ENCODE measurements around the gene OR51A2. TPM values are rescaled to one million over a fixed set of nuclear protein-coding genes. Genes with fewer than 3 reads are reported as not detected.

The OR51A2 gene
- total RNA-seq, 3 donors from 2014 or later: not detected

DNA sequence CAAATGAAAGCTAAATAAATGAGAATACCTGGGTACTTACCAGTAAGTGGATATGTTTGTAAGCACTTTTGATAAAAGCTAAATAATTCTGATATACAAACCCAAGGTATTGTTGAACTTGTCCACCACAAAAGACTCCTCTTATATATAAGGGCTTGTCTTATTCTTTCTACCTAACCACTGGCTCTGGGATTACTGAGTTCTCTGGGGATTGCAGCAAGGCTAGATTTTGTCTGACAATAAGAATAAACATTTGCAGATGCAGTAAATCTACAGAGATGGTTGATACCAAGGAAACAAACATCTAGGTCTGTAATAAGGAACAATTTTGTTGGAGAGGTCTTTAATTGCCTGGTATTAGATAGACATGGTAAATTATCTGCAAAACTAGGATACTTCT lies 8.0 kb downstream of the OR51A2 start, which contains the start of gene OR51A4:
Gene OR51A4, minus strand, starts transcription at position 101 of the 400 bp plus-strand sequence. CDS start 505 bp downstream, outside the sequence.
- TF ChIP-seq, protein P1, sequence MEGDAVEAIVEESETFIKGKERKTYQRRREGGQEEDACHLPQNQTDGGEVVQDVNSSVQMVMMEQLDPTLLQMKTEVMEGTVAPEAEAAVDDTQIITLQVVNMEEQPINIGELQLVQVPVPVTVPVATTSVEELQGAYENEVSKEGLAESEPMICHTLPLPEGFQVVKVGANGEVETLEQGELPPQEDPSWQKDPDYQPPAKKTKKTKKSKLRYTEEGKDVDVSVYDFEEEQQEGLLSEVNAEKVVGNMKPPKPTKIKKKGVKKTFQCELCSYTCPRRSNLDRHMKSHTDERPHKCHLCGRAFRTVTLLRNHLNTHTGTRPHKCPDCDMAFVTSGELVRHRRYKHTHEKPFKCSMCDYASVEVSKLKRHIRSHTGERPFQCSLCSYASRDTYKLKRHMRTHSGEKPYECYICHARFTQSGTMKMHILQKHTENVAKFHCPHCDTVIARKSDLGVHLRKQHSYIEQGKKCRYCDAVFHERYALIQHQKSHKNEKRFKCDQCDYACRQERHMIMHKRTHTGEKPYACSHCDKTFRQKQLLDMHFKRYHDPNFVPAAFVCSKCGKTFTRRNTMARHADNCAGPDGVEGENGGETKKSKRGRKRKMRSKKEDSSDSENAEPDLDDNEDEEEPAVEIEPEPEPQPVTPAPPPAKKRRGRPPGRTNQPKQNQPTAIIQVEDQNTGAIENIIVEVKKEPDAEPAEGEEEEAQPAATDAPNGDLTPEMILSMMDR (IDR thresholded peaks at IDR 0.05): no peak
- Histone ChIP-seq H3K4me3 (no peak within 1 kb of the TSS), H3K36me3 (ENCODE audit: low read depth) (no peaks in the 10 kb centered on the region), H3K4me1 (ENCODE audit: low read depth) (no peaks in the 10 kb centered on the region), H3K9me3 (no peaks in the 10 kb centered on the region)
- ATAC-seq (no peak), DNase-seq (no peak)
- intact Hi-C loops (cut with DNase I, micrococcal nuclease): no loop called here

DNA sequence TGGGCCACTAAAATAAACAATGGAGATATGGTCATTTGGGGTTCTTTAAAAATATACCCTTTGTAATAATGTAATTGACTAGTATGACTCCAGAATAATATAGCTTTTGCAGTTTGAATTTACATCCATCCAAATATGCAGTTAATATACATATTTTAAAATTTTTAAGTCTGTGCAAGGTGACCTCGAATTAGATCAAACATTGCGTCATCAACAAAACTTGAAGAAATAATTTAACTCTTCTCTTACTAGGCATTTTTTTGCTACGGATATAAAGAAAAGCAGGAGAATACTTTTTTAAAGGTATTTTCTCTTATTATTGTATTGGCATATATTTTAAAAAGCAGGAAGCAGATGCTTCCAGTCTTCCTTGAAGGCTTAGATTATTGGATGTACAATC lies 18.8 kb downstream of the OR51A2 start:
- no peak for ATAC-seq
- intact Hi-C loops (cut with DNase I, micrococcal nuclease): no loop called here
- no peak overlapping the region for H3K4me3 ChIP-seq

DNA sequence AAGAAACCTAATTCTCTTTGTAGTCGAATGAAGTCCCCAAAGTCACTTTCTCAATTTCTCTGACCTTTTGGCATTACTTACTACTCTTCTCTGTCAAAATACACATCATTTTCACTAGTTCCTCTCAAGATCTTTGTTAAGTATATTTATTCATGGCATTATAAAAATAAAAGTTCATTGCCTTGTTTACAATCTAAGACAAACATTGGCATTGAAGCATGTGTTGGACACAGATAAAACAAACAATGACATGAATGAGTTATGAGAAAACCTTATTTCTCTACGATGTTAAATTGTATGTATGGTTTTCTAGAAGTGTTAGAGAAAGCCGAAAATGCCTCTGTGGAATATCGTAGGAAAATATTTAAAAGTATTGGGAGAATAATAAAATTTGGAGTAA lies 22.8 kb downstream of the OR51A2 start:
- Histone ChIP-seq H3K9me3 (no peaks in the 10 kb centered on the region), H3K36me3 (ENCODE audit: low read depth) (no peaks in the 10 kb centered on the region), H3K4me1 (ENCODE audit: low read depth) (no peaks in the 10 kb centered on the region), H3K4me3 (no peak overlapping the region)
- intact Hi-C loops (cut with DNase I, micrococcal nuclease): no loop called here
- TF ChIP-seq, protein P1 (IDR thresholded peaks at IDR 0.05): no peak
- no peak for DNase-seq
- ATAC-seq: no peak

More for the DNA sequence above, 18.8 kb downstream of the OR51A2 start:
- no peak for DNase-seq
- no peaks in the 10 kb centered on the region for H3K36me3 ChIP-seq (ENCODE audit: low read depth)
- H3K4me1 ChIP-seq (ENCODE audit: low read depth): no peaks in the 10 kb centered on the region
- H3K9me3 ChIP-seq: no peaks in the 10 kb centered on the region
- TF ChIP-seq, protein P1 (IDR thresholded peaks at IDR 0.05): no peak

DNA sequence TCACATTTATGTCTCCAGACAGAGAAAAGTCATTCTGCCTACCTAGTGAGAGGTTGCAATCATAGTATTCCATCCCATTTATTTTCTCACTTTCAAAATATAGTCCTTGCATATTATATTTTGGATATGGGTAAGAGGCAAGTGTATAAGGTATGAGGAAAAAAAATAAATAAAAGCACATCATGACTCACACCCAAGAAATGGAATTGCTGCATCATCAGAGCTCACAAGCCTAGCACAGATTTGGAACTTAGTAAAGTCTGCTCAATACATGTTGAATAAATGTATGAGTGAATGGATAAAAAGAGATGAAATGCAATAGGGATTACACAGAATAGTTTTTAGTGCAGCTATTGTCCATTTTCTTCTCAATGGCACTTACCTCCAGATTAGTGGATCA lies 28.9 kb downstream of the OR51A2 start:
- ATAC-seq (no peak), DNase-seq (no peak)
- Histone ChIP-seq H3K36me3 (ENCODE audit: low read depth) (no peaks in the 10 kb centered on the region), H3K4me3 (no peak overlapping the region), H3K9me3 (no peaks in the 10 kb centered on the region), H3K4me1 (ENCODE audit: low read depth) (no peaks in the 10 kb centered on the region)
- TF ChIP-seq, protein P1 (IDR thresholded peaks at IDR 0.05): no peak
- intact Hi-C loops (cut with DNase I, micrococcal nuclease): no loop called here

DNA sequence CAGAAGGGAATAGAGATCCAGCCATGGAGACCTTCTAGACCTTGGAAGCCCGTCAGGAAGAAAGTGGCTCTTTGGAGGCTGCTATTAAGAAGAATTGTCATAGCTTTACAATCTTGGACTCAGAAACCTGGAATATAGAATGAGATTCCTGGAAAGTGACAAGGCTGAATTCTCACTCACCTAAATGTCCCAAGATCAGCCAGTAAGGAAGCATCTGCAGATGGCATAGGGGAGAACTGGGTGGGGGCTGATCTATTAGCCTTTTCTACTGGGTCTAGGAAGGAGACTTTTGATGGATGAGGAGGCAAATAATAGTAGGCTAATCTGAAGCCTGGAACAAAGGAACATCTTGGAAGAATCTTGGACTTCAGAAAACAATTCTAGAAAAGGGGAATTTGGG lies 31.3 kb downstream of the OR51A2 start, which contains the start of gene OR51G1:
Gene OR51G1, minus strand, starts transcription at position 101 of the 400 bp plus-strand sequence. Its CDS starts 0 bp downstream, at position 101.
- TF ChIP-seq, protein P1 (IDR thresholded peaks at IDR 0.05): no peak
- ATAC-seq: no peak
- no peak for DNase-seq
- Histone ChIP-seq H3K4me1 (ENCODE audit: low read depth) (no peaks in the 10 kb centered on the region), H3K36me3 (ENCODE audit: low read depth) (no peaks in the 10 kb centered on the region), H3K9me3 (no peaks in the 10 kb centered on the region), H3K4me3 (no peak within 1 kb of the TSS)
- intact Hi-C loops (cut with DNase I, micrococcal nuclease): no loop called here

DNA sequence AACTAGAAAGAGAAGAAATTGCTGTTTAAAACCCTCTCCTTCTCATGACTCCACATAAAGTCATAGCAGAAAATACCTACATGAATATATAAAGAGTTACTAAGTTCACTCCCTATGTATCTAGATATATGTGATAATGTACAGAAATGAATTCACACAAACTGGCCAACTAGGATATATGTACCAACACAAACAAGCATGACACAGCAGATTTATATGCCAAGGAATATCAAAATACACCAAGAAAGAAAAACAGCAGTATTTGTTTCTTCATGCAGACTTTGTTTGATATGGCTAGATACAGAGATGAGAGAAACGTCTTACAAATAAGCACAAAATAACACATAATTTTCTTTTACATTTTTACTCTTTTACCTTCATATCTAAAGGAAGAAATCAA lies 33.2 kb downstream of the OR51A2 start:
- ATAC-seq: no peak
- TF ChIP-seq, protein P1 (IDR thresholded peaks at IDR 0.05): no peak
- DNase-seq: no peak
- Histone ChIP-seq H3K9me3 (no peaks in the 10 kb centered on the region), H3K4me3 (no peak overlapping the region), H3K4me1 (ENCODE audit: low read depth) (no peaks in the 10 kb centered on the region), H3K36me3 (ENCODE audit: low read depth) (no peaks in the 10 kb centered on the region)
- intact Hi-C loops (cut with DNase I, micrococcal nuclease): no loop called here
